Keratinocyte (primary cell): ENCODE measurements around the gene PTPRT. TPM values are rescaled to one million over a fixed set of nuclear protein-coding genes. Genes with fewer than 3 reads are reported as not detected.
"Not testable (repeated sequence)": the region's sequence is repeated elsewhere in the genome, so short reads cannot be mapped to it uniquely, and the experiment has no call there.

ENCODE experiments used
- DNase-seq: peaks from one replicate; pipeline ENCODE4 v3.0.0-alpha.2; 2011; ENCODE audit warnings: low read depth, missing footprints, low spot score
- FAIRE-seq: peaks from 2 replicates; lab custom pipeline; 2011; peaks lifted over from hg19 to GRCh38; lab: Jason Lieb, UNC
- H2AFZ ChIP-seq: 2 replicates; pipeline ENCODE4 v1.6.0; 2012; ENCODE audit warnings: low read length, control low read depth, inconsistent platforms; ENCODE audit not compliant: control insufficient read depth
- H3K27ac ChIP-seq: 2 replicates; pipeline ENCODE4 v1.5.1; 2011; ENCODE audit warnings: low read length; ENCODE audit not compliant: control insufficient read depth, insufficient read depth
- H3K27me3 ChIP-seq: 3 replicates; pipeline ENCODE4 v1.6.0; 2011; ENCODE audit warnings: low read length; ENCODE audit not compliant: control insufficient read depth, insufficient read depth; ENCODE audit errors: extremely low read depth
- H3K36me3 ChIP-seq, 2 experiments: 2 replicates in 1 of 2; 3 replicates in 1 of 2; pipeline ENCODE4 v1.5.1; 2011; ENCODE audit warnings: low read length in 2 of 2, mild to moderate bottlenecking in 1 of 2; ENCODE audit not compliant: control insufficient read depth in 2 of 2, insufficient read depth in 2 of 2; ENCODE audit errors: extremely low read depth in 1 of 2
- H3K4me1 ChIP-seq: 3 replicates; pipeline ENCODE4 v1.5.1; 2011; ENCODE audit warnings: low read length; ENCODE audit not compliant: control insufficient read depth, insufficient read depth; ENCODE audit errors: extremely low read depth
- H3K4me2 ChIP-seq: 3 replicates; pipeline ENCODE4 v1.6.0; 2011; ENCODE audit warnings: low read depth, low read length; ENCODE audit not compliant: control insufficient read depth, insufficient read depth; ENCODE audit errors: extremely low read depth
- H3K4me3 ChIP-seq, 3 experiments: fragments of 200-600 bp in 1 of 3; sonication (generic) in 1 of 3; 2 replicates in 2 of 3; 3 replicates in 1 of 3; pipeline ENCODE4 v1.5.1; 2011 to 2016; ENCODE audit warnings: low read length in 3 of 3, mild to moderate bottlenecking in 3 of 3, control low read depth in 2 of 3, inconsistent platforms in 1 of 3, low read depth in 1 of 3, mixed read lengths in 1 of 3, mixed run types in 1 of 3, moderate library complexity in 1 of 3; ENCODE audit not compliant: control insufficient read depth in 2 of 3, insufficient read depth in 2 of 3; ENCODE audit errors: extremely low read depth in 1 of 3
- H3K79me2 ChIP-seq: 2 replicates; pipeline ENCODE4 v1.6.0; 2012; ENCODE audit warnings: low read length; ENCODE audit not compliant: control insufficient read depth, insufficient read depth
- H3K9ac ChIP-seq: 3 replicates; pipeline ENCODE4 v1.6.0; 2011; ENCODE audit warnings: low read length; ENCODE audit not compliant: control insufficient read depth, insufficient read depth; ENCODE audit errors: extremely low read depth
- H3K9me1 ChIP-seq: 3 replicates; pipeline ENCODE4 v1.6.0; 2011; ENCODE audit warnings: low read length; ENCODE audit not compliant: control insufficient read depth, insufficient read depth; ENCODE audit errors: extremely low read depth
- H3K9me3 ChIP-seq: 2 replicates; pipeline ENCODE4 v1.5.1; 2012; ENCODE audit warnings: low read depth, low read length; ENCODE audit not compliant: control insufficient read depth
- H4K20me1 ChIP-seq: 3 replicates; pipeline ENCODE4 v1.6.0; 2011; ENCODE audit warnings: low read length; ENCODE audit not compliant: control insufficient read depth, insufficient read depth; ENCODE audit errors: extremely low read depth
- CTCF ChIP-seq, 3 experiments: IDR thresholded peaks in 1 of 3; conservative IDR thresholded peaks in 1 of 3; optimal IDR thresholded peaks in 1 of 3; 2 replicates in 2 of 3; 3 replicates in 1 of 3; pipeline versions ENCODE3 to v1.5.1; 2011; ENCODE audit warnings: low read length in 3 of 3, mild to moderate bottlenecking in 3 of 3, moderate library complexity in 2 of 3, control low read depth in 1 of 3, inconsistent platforms in 1 of 3; ENCODE audit not compliant: insufficient read depth in 2 of 3; ENCODE audit errors: extremely low read depth in 1 of 3
- EZH2 ChIP-seq: IDR thresholded peaks from one replicate; pipeline ENCODE4 v1.6.1; 2012; ENCODE audit warnings: inconsistent platforms, mild to moderate bottlenecking, low read length, moderate library complexity
- dilution Hi-C: fragments of 300-500 bp; cut with MboI; formaldehyde crosslinking; loops from one replicate; pipeline ENCODE4 v1.7.0; 2020; ENCODE audit warnings: low sequenced_read_pairs; ENCODE audit not compliant: extremely low pct_ligation_motif_present
- polyA plus RNA-seq, 5 experiments: library from polyadenylated mRNA; depleted of rRNA in 3 of 5; stranded (reverse) in 3 of 5; stranded (forward) in 1 of 5; unstranded in 1 of 5; fragments of >200 nt; gene quantifications; 1 replicate in 1 of 5; 2 replicates in 3 of 5; 3 replicates in 1 of 5; pipeline versions ENCODE4 v1.2.1 to v1.2.3, GENCODE V29; 2011 to 2012; ENCODE audit warnings: missing spikeins in 2 of 5, low read depth in 1 of 5, low replicate concordance in 1 of 5

PTPRT gene
- polyA plus RNA-seq, 1 donor (not counting 4 experiments of a cell fraction or from before 2014, with no cell fraction given) = not detected

GRCh38 chr20:43165611-43166010, 24.1 kb downstream of the PTPRT start:
- H3K9ac ChIP-seq = no peak overlapping the region
- H3K4me1 ChIP-seq = no peaks in the 10 kb centered on the region
- FAIRE-seq (no peak), DNase-seq (no peak)
- H3K27me3 ChIP-seq = no peaks in the 10 kb centered on the region
- H3K79me2 ChIP-seq = no peaks in the 10 kb centered on the region
- no peaks in the 10 kb centered on the region for H3K36me3 ChIP-seq
- H3K4me2 ChIP-seq = no peak overlapping the region
- no peak overlapping the region for H3K4me3 ChIP-seq
- dilution Hi-C loops = no loop called here
- H4K20me1 ChIP-seq = no peaks in the 10 kb centered on the region
- no peak overlapping the region for H3K27ac ChIP-seq
- no peak for TF ChIP-seq CTCF (optimal IDR thresholded peaks at IDR 0.05 in 1 of 3, IDR thresholded peaks at IDR 0.05 in 1 of 3, conservative IDR thresholded peaks at IDR 0.05 in 1 of 3; ENCODE audit: extremely low read depth in 1 of 3, insufficient read depth in 2 of 3, low read length in 3 of 3)
- no peak for TF ChIP-seq EZH2
- no peaks in the 10 kb centered on the region for H3K9me3 ChIP-seq
- H2AFZ ChIP-seq = no peak overlapping the region
- H3K9me1 ChIP-seq = no peaks in the 10 kb centered on the region

GRCh38 chr20:43164736-43165135, 25.0 kb downstream of the PTPRT start:
- DNase-seq, H3K4me1 ChIP-seq, H3K36me3 ChIP-seq, H3K9me1 ChIP-seq, H3K79me2 ChIP-seq, H3K9ac ChIP-seq, FAIRE-seq, dilution Hi-C loops, H3K4me3 ChIP-seq, H3K27me3 ChIP-seq, H3K9me3 ChIP-seq, H3K4me2 ChIP-seq, H4K20me1 ChIP-seq, H3K27ac ChIP-seq, H2AFZ ChIP-seq: not testable (repeated sequence)

- H3K9ac ChIP-seq = no peak overlapping the region
- H3K79me2 ChIP-seq = no peaks in the 10 kb centered on the region
- H3K4me2 ChIP-seq = no peak overlapping the region
- H3K9me1 ChIP-seq = no peaks in the 10 kb centered on the region
- H3K27ac ChIP-seq = no peak overlapping the region
- no peaks in the 10 kb centered on the region for H3K36me3 ChIP-seq
- no peaks in the 10 kb centered on the region for H3K4me1 ChIP-seq
- no peak overlapping the region for H3K4me3 ChIP-seq
- no peak overlapping the region for H2AFZ ChIP-seq
- FAIRE-seq = no peak
- H3K27me3 ChIP-seq = no peaks in the 10 kb centered on the region
- DNase-seq = no peak
- TF ChIP-seq CTCF (optimal IDR thresholded peaks at IDR 0.05 in 1 of 3, IDR thresholded peaks at IDR 0.05 in 1 of 3, conservative IDR thresholded peaks at IDR 0.05 in 1 of 3; ENCODE audit: extremely low read depth in 1 of 3, insufficient read depth in 2 of 3, low read length in 3 of 3) (no peak), EZH2 (no peak)
- dilution Hi-C loops = no loop called here
- no peaks in the 10 kb centered on the region for H4K20me1 ChIP-seq
- H3K9me3 ChIP-seq = no peaks in the 10 kb centered on the region
Observed at GRCh38 chr20:43161716-43162115, 28.0 kb downstream of the PTPRT start.
